ENCODE results near the gene RNF43.

The RNF43 gene

DNA sequence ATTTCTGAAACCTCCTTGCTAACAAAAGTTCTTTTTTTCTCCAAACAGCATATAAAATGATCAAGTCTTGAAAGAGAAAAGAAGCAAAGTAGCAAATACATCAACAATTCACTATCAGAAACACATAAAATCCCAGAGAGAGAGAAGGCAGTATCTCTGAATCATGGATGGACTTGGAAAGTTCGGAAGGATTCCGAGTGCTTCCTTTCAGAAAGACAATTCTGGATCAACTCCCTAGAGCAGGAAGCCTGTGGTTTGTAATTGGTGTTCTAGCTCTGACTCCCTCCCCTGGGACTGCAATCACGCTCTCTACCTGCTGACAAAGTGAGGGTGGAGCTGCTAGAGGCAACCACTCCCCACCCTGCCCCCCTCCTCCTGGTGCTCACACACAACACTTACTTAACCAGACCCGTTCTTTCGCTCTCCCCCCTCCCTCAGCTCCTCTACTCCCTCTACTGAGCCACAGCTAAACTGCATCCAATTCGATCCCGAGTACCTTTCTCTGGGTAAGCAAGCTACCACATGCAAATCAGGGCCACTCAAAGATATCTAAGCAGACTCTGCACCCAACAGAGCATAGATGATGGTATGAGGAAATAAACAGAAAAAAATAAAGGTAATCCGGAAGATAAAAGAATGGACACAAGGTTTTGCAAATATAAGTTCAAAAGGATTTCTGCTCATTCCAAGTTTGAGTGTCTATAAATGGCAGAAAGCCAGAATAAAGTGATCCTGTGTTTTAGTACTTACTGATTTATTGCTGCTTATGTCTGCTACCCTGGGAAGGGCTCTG, at the start of gene RNF43:
Gene RNF43, minus strand, starts transcription at position 235 of the 793 bp plus-strand sequence. CDS start 1,957 bp downstream, outside the sequence.
- FAIRE-seq (peak; percentile 99), DNase-seq (ENCODE audit: insufficient read length, low spot score) (peak; percentile 80)

DNA sequence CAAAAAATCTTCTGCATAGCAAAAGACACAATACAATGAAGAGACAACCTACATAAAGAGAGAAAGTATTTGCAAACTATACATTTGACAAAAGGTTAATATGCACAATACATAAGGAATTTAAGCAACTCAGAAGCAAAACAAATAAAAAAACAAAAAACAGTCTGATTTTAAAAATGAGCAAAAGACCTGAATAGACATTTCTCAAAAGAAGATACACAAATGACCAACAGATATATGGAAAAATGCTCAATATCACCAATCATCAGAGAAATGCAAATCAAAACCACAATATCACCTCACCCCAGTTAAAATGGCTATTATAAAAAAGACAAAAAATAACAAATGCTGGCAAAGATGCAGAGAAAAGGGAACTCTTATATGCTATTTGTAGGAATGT, 38.2 kb upstream of the RNF43 start:
- DNase-seq (ENCODE audit: insufficient read length, low spot score) (no peak), FAIRE-seq (no peak)

DNA sequence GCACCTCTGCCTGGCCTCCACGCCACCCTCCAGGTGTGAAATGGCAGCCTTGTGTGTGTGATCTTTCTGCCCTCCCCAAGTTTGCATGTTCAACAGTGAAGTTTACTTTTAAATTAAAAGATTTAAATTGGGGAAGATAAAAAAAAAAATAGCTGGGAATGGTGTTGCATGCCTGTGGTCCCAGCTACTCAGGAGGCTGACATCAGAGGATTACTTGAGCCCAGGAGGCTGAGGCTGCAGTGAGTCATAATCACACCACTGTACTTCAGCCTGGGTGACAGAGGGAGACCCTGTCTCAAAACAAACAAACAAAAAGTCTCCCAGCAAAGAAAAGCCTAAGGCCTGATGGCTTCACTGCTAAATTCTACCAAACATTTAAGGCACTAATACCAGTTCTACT, 35.4 kb upstream of the RNF43 start:
- DNase-seq (ENCODE audit: insufficient read length, low spot score) (no peak), FAIRE-seq (no peak)

DNA sequence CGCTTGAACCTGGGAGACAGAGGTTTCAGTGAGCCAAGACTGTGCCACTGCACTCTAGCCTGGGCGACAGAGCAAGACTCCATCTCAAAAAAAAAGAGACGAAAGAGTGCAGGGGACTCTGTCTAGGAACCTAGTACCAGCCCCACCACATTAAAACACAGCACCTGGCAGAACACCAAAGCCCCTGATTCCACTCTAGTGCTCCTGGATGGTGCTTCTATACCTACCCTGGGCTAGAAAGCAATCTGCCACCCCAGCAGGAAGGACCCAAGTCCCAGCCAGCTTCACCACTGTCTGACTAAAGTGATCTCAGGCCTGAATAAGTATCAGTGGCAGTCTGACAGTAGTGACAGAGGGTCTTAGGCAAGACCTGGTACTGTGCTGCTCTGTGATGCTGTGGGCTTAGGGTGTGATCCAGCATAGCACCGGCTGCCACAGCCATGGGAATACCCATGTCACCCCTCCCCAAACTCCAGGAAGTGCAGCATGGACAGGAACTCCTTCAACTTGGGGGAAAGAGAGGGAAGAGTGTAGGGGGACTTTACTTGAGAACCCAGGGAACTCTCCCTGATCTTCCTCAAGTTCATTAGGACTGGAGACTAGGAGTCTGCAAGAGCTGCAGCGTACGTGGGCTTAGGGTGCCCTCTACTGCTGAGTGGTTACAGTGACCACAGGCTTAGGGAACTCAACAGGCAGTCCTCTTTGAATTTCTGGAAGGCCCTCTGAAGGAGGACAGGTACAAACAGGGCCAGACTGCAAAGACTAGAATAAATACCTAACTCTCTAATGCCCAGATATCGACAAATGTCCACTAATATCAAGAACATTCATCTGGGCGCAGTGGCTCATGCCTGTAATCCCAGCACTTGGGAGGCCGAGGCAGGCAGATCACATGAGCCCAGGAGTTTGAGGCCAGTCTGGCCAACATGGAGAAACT, 30.0 kb upstream of the RNF43 start:
- DNase-seq (ENCODE audit: insufficient read length, low spot score): peak; percentile 30

DNA sequence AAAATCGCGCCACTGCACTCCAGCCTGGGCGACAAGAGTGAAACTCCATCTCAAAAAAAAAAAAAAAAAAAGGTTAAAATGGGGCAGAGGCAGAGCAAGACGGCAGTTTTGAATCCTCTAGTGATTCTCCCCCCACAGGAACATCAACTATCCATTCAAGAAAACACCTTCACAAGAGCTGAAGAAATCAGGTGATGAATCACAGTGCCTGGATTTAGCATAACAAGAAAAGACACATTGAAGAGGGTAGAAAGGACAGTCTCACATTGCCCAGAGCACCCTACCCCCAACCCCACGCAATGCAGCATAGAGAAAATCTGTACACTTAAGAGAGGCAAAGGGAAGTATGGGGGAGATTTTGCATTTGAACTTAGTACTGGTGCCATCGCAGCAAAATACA, 28.8 kb upstream of the RNF43 start:
- DNase-seq (ENCODE audit: insufficient read length, low spot score) (no peak), FAIRE-seq (no peak)

More for the DNA sequence above, 30.0 kb upstream of the RNF43 start:
- peak; percentile 97 for FAIRE-seq

DNA sequence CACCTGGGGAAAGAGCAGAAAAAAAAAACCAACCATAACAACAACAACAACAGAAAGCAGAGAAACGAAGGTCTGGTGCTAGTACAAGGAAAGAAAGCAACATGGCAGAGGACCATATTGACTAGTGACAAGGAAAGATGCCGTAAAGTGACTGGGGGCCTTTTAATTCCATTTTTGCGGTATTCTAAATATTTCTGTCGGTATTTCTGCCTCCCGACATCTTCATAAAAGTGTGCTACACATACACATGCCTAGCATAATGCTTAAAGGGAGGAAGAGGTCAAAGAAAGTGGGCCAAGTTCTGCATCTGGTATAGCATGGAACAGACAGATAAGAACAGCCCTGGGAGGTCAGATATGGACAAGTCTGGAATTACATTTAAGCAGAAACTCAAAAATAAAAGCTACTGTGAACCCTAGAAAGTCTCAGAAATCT, 19.5 kb upstream of the RNF43 start:
- FAIRE-seq: no peak
- no peak for DNase-seq (ENCODE audit: insufficient read length, low spot score)

DNA sequence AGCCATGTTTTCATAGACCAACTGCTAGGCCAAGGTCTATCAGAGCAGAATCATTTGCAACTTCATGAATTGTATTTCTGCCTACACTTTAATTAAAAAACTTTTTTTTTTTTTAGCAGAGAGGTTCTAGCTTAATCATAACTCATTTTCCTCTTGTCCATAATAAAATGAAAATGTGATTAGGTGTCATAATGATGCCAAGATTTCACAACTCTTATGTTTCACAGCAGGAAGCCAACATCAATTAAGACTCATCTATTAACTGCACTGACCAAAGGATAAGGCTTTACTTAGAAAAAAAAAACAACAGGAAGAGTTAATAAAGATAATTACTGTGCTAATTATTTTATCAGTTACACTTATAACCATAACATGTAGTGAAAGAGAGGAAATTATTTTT, 18.9 kb upstream of the RNF43 start:
- FAIRE-seq (no peak), DNase-seq (ENCODE audit: insufficient read length, low spot score) (no peak)

DNA sequence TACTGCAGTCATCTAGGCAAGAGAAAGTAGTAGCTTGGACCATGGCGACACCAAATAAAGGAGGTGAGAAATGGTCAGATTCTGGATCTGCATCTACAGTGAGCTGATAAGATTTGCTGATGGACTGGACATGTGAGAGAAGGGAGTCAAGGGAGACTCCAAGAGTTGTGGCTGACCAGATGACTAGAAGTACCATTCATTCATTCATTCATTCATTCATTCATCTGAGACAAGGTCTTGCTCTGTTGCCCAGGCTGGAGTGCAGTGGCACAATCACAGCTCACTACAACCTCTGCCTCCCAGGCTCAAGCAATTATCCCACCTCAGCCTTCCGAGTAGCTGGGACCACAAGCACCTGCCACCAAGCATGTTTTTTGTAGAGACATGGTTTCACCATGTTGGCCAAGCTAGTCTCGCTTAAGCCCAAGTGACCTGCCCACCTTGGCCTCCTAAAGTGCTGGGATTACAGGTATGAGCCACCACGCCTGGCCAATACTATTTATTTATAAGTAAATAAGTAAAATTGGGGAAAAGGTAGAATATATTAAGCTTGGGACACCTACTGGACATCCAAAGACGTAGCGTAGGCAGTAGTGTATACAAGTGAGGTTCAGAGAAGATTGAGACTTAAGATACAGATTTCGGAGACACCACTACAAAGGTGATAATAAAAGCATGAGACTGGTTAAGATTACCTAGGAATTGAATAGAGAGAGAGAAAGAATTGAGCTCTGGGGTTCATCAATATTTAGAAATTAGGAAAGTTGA, 15.7 kb upstream of the RNF43 start:
- FAIRE-seq: no peak

DNA sequence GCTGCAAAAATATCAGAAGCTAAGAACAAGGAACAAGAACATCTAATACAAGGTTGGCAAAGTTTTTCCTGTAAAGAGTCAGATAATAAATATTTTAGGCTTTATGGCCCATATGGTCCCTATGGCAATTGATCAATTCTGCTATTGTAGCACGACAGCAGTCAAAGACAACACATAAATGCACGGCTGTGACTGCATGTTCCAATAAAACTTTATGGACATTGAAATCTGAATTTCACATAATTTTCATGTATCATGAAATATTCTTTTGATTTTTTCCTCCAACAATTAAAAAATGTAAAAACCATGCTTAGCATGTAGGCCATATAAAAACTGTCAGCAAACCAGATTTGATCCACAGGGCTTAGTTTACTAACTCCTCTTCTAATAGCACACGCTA, 10.5 kb upstream of the RNF43 start:
- DNase-seq (ENCODE audit: insufficient read length, low spot score): no peak
- no peak for FAIRE-seq

More for the DNA sequence above, 15.7 kb upstream of the RNF43 start:
- DNase-seq (ENCODE audit: insufficient read length, low spot score): no peak

DNA sequence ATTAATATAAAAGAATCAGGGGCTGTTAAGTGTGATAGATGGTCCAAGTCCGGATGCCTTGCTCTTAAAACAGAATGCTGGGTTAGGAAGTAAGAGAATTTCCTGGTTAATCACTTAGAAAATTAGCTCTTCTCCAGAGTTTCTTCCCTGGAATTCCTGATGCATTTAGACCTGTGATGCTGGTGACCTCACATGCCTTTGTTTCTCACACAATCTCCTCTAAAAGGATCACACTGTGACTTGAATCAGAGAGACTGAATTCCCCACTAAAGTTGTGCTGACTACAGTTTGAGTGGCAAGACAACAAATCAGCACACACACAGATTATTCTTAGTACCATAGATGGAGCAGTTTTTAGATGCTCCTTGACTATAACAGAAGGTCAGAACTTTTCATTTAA, 4.4 kb upstream of the RNF43 start:
- DNase-seq (ENCODE audit: insufficient read length, low spot score) (no peak), FAIRE-seq (no peak)

DNA sequence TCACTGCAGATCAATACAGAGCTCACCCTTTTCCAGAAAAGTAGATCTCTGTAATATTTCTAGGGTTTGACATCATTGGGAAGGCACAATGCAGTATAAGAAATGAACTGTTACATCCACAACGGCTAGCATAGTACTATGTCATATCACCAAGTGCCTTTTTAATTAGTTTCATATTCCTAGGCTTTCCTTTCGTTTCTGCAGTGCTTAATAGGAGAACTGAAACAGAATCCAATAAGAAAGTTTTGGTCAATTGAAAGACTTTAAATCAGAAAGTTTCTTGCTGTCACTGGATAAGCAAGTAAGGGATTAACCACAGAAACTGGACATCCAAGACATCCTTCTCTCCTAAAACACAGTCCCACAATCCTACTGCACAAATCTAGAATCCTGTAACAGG, 3.5 kb upstream of the RNF43 start:
- FAIRE-seq: no peak
- no peak for DNase-seq (ENCODE audit: insufficient read length, low spot score)

DNA sequence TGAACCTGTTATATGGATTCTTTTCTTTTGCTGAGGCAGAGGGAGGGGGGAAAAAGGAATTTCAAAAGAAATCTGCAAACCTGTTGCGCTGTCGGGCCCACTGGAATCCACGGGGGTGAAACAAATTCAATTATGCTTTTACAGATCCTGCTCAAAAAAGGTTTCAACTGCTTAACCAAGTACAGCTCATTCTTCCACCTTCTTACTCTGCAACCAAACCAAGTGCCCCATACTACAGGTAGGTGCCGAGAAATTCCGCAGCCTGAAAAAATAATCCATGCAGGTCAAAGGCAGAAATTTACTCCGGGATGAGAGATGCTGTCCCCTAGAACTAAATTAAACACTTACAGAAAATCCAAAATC, 416 bp downstream of the RNF43 start:
- no peak for DNase-seq (ENCODE audit: insufficient read length, low spot score)
- no peak for FAIRE-seq

DNA sequence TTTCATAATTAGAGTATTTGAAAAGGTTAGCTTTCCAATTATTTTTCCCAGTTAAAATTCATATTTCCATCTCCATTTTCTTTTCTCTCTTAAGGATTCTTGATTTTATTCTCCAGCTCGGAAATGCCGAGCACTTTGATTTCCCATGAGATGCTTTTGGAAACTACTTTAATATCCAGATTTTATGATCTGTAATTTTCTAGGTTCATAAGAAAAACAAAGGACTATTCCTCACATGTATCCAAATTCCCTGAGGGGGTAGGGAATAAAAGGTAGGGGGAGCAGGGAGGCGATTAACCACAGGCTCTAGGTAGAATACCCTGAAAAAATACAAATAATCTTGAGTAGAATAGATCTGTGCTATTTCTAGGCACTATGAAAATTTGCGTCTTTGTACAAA, 938 bp downstream of the RNF43 start:
- FAIRE-seq (no peak), DNase-seq (ENCODE audit: insufficient read length, low spot score) (no peak)

DNA sequence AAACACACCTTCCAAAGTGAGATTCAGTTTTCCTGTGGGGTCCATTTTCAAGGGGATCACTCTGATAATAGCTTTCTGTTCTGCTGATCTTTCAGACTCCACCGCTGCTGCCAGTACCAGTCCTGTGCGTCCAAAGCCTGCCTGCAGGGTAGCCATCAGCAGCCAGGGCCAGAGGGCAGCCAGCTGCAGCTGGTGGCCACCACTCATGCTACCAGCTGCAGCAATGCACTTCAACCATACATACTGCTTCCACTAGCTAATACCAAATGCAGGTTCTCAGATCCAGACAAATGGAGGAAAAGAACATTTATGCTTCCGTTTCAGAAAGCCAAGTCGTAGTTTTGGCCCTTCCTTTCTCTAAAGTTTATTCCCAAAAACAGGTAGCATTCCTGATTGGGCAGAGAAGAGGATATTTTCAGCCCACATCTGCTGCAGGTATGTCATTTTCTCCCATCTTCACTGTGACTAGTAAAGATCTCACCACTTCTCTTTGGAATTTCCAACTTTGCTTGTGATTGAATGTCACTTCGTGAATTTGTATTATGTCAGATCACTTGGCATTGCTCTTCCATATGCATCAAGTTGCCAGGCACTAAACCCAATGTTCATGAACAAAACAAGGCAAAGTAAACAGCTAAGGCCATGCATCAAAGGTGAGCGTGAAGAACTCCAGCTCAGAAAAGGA, 1.8 kb downstream of the RNF43 start:
- DNase-seq (ENCODE audit: insufficient read length, low spot score) (no peak), FAIRE-seq (no peak)

DNA sequence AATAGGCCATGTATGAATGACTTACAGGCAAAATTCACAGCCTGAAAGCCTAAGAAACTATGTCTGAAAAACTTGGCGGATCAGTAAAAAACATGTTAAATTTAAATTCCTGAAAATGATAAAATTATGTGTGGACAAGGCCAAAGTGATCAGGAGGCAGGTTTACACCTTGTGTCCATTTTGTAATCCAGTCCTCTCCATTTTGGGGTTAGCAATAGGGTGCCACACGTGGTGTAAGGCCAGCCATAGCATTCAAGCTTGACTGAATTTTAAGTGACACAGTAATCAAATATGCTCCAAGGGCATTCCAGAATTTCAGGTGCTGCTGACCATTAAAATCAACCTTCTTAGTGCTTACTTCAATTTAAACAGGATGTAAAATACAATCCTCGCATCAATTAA, 2.7 kb downstream of the RNF43 start:
- DNase-seq (ENCODE audit: insufficient read length, low spot score) (no peak), FAIRE-seq (no peak)

DNA sequence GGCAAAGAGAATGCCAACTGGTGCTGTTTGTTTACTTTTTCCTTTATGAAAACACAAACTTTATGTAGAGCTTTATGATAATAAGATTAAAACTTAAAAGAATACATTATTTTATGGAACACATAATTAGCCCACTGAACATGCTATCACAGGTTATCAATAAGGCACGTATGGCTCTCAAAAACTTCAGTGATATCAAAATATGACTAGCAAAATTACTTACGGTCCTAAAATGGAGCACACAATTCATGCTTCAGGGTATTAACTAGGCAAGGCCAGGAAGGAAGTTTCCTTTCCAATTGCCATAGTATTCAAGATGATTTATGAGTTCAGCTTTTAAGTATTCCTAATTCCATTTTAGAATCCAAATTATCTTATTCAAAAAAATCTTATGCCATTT, 3.6 kb downstream of the RNF43 start:
- DNase-seq (ENCODE audit: insufficient read length, low spot score) (no peak), FAIRE-seq (no peak)

DNA sequence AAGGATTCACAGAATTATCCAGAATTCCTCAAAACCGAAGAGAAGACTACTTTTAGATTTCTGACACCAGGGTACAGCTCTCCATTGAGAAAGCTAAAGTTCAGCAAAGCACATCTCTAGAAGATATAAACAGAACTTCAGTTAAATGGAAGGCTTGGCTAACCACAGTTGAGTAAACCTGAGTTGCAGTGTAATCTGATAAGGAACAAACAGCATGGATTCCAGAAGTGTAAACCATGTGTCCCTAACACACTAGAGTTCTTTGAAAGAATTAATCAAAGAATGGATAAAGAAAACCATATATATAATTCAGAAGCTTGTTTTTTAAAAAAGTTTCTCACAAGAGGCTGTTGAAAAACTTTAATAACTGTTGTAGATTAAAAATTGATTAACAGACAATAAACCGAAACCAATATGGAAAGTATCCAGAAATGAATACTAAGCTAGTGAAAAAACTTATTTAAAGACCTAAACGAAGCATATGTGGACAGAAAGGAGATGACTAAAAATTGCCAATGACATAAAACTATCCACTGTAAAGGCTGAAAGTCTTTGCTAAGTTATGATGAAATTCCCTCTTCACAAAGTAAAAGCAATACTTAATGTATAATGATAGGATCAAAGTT, 4.3 kb downstream of the RNF43 start:
- no peak for FAIRE-seq
- no peak for DNase-seq (ENCODE audit: insufficient read length, low spot score)

DNA sequence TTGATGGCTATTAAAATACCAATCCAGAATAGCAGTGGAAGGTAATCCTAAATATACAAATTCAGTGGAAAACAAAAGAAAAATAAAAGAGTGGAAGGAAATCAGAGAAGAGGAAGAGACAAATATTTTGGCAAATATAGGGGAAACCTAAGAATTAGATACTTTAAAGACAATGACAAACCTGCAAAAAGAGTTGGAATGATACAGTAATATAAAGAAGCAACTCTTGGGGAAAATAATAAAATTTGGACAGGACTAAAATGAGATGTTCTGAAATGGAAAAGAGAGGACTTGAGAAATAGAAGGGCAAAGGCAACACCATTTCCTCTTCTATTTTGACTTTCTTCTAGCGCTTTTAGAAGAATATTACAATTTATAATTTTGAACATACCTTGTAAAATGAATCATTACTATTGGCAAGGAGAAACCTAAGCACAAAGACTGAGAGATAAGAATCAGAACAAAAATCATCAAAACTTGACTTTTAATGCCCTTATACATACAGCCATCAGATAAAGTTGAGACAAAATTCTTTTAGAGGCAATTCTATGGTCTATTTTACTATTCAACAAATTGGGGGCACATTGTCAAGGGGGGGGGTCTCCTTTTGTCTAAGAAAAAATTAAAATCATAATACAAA, 5.2 kb downstream of the RNF43 start:
- FAIRE-seq: no peak
- DNase-seq (ENCODE audit: insufficient read length, low spot score): no peak

DNA sequence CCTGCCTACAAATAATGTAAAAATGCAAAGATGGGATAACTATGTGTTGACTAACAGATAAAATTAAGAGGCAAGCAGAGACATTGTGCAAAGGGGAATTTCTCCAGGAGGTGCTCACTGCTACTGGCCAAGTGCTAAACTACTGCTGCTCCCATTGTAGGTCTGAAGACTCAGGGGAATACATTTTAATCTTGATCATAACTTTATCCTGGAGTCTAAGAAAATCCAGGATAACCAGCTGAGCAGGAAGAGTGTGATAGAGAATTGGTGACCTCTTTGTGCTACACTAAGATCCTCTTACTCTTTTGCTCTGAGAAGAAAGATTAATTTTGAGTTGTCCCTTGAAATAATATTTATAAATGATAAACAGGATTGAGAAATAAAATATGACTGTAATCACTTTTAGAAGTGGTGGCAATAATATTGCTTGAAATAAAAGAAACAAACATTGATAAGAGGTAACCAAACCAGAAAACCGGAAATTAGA, 5.9 kb downstream of the RNF43 start:
- FAIRE-seq (no peak), DNase-seq (ENCODE audit: insufficient read length, low spot score) (no peak)

Data from GM19239 (cell line).